Islet of Langerhans (tissue), 1 donor: ENCODE results near the gene DOHH.

Experiments used
- FAIRE-seq: peaks from one replicate; lab custom pipeline; 2011; peaks lifted over from hg19 to GRCh38; lab: Jason Lieb, UNC

DOHH gene

DNA sequence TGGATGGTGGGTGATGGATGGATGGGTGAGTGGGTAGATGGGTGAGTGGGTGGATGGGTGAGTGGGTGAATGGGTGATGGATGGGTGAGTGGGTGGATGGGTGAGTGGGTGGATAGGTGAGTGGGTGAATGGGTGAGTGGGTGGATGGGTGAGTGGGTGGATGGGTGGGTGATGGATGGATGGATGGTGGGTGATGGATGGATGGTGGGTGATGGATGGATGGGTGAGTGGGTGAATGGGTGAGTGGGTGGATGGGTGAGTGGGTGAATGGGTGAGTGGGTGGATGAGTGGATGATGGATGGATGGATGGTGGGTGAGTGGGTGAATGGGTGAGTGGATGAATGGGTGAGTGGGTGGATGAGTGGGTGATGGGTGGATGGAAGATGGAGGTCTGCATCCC lies 23.0 kb downstream of the DOHH start:
- no peak for FAIRE-seq

DNA sequence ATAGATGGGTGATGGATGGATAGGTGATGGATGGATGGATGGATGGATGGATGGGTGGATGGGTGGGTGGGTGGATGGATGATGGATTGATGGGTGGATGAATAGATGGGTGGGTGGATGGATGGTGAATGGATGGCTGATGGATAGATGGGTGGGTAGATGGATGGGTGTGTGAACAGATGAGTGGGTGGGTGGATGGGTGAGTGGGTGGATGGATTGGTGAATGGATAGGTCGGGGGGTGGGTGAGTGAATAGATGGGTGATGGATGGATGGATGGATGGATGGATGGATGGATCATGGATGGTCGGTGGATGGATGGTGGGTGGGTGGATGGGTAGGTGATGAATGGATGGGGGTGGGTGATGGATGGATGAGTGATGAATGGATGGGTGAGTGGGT lies 23.6 kb downstream of the DOHH start:
- no peak for FAIRE-seq

DNA sequence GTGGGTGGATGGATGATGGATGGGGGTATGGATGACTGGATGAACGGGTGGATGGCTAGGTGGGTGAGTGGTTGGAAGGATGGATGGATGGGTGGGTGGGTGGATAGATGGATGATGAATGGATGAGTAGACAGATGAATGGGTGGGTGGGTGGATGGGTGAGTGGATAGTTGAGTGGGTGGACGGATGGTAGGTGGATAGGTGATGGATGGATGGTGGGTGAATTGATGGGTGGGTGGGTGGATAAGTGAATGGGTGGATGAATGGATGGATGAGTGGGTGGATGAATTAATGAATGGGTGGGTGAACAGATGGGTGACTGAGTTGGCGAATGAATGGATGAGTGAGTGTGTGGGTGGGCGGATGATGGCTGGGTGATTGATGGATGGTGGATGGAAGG lies 25.0 kb downstream of the DOHH start:
- no peak for FAIRE-seq

DNA sequence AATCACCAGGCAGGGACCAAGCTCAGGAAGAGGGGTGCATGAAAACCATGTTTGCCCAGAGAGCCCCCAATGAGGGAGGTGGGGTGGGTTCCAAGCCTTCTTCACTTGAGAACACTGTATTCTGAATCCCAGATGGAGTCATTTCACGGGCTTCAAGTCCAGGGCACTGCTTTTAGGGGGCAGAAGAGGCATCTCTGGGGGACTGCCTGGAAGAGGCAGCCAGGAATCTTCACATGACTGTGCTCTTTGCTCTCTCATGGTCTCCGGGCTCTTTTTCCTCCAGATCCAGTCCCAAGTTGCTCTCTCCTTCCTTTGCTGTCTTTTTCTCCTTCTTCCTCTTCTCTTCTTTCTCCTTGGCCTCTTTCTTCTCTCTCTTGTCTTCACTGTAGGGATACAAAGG lies 25.9 kb downstream of the DOHH start:
- no peak for FAIRE-seq

DNA sequence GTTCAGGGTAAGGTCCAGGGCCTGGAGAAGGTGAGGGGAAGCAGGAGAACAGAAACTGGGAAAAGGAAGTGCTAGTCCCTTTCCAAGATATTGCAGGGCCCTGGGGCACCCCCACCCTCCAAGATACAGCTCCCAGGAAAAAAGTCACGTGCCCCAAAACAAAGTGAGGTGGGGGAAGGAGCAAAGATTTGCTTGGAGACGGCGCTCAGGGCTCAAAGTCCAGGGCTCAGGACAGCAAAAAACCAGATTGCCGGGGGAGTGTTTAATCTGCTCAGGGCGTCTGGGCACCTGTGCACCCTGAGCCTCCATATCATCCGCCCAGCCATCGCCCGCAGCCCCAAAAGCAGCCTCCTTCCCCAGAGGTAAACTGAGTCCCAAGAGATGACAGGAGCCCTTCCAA lies 26.5 kb downstream of the DOHH start:
- FAIRE-seq, result no peak

DNA sequence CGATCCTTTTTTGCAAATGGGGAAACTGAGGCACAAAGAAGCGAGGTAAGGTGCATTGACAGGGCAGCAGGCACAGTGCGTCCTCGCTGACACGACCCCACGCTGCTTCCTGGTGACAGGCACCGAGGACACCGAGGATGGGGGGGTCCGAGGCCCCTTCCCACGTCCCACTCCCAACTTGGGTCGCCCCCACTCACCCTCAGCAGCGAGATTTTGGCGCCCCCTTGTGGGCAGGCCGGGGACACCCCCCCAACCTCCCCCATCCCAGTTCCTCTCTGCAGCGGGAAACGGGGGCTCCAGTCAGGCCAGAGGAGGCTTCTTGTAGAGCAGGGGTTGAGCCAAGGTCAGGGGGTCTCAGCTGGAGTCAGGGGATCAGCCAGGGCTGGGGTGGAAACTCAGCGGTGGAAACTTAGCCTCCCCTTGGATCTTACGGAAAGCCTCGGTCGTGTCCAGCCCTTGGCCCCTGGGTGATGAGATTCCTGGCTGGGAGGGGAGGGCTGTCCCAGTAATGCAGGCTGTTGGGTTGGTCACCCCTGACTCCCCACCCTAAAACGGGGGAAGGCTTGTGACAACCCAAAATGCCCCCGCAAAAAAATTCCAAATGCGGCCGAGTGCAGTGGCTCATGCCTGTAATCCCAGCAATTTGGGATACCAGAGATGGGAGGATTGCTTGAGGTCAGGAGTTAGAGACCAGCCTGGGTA lies 28.4 kb downstream of the DOHH start:
- FAIRE-seq, result no peak

DNA sequence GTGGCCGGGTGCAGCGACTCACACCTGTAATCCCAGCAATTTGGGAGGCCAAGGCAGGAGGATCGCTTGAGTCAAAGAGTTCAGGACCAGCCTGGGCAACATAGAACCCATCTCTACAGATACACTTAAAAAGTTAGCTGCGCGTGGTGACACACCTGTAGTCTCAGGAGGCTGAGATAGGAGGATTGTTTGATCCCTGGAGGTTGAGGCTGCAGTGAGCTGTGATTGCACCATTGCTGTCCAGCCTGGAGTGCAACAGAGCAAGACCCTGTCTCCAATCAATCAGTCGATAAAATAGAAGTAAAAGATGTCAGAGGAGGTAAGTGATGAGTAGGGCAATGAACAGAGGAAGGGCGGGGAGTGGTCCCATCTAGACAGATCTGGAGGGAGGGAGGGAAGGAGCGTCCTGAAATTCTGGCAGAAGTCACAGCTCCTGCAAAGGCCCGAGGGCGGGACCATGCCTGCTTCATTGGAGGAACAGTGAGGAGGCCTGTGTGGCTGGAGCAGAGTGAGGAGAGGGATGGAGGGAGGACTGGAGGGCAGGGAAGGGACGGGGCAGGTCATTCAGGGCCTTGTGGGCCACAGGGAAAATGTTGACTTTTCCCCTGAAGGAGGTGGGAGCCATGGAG lies 29.9 kb downstream of the DOHH start:
- FAIRE-seq, result no peak

DNA sequence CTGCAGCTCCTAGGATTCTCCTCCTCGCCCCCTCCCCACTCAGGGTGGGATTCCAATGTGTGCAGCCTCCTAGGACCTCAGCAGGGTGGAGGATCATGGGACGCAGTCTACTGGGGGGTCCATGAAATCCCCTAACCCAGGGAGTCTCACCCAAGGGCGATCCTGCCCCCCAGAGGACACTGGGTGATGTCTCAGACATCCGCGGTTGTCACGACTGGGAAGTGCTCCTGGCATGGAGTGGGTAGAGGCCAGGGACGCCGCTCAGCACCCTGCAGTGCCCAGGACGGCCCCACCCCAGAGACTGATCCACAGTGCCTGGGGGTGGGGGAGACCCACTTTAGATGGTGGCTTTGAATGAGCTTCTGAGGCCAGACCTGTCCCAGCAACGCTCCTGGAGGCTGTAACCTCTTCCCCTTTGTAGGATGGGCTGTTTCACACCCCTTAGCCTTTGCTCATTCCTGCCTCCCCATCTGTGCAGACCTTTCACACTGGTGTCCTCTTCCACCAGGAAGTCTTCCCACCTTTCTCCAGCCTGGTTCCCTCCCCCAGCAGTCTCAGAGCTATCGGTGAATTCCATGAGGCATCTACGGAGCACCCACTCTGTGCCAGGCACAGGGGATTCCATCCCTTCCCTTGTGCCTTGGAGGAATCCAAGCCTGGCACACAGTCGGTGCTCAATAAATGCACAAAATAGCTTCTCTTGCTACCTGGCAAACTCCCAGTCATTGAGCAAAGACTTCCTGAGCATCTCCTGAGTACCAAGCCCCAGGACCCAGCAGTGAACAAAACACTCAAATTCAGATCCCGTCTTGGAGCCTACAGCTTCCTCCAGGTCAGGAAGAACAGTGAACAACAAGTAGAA lies 30.6 kb downstream of the DOHH start:
- no peak for FAIRE-seq

DNA sequence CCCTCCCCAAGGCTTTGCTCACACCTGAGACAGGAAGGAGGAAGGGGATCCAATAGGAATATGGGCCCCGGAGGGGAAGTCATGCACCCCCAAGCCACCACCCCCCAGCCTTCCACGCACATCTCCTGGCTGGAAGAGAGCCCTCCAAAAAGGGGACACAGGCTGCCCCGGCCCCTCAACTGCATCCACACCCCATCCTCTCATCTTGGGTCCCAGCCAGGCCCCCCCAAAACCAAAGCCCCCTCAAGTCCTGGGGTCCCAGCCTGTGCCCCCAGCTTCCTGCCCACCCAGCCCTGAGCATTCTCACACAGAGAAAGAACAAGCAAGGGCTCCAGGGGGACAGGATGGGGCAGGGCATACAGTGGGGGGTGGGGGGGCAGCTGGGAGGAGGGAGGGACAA lies 32.3 kb downstream of the DOHH start:
- FAIRE-seq, result no peak

DNA sequence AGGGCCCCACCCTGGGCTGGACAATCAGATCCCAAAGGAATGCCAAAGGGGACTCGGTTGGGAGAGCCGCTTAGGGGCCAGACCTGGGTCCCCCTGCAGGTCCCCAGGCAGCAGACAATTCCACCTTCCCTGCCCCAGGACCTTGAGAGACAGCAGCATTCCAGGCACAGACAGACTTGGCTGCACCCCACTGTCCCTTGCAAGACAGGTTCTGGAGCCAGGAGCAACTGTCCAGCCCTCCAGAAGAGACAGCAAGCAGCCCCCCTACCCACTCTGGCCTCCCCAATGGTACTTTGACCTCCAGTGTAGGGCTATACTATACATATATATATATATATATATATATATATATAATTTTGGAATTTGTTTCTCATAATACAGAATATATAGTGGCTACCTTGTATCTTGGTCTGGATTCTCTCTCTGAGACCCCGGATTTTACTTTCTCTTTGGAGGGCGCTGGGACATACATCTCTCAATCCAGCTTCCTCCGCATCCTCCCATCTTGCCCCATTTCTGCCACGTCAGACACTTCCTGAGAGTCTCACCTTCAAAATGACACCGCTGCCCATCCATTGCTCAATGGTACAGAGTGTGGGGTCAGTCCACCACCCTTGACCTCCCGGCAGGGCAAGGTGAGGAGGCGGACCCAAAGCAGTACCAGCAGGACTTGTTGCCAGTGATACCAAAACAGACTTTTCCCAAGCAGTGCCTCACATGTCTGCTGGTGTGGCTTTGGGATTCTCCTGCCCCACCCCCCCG lies 32.9 kb downstream of the DOHH start:
- FAIRE-seq, result no peak

DNA sequence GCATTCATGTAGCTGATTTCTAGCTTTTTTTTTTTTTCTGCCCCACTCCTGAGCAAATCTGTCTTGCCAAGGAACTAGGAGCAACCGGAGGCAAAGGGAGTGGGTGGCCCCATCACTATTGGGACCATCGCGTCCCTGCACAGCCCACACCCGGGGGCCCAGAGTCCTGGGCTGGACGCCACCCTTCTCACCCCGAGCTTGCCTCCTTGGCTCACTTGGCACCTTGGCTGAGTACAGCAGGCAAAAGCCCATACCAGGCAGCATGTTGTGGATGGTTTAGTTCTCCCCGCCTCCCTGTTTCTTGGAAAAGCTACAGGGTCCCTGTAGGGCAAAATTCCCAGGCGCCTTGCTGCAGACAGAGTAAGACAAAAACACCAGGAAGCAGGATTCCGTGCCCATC lies 33.8 kb downstream of the DOHH start:
- FAIRE-seq, result no peak

DNA sequence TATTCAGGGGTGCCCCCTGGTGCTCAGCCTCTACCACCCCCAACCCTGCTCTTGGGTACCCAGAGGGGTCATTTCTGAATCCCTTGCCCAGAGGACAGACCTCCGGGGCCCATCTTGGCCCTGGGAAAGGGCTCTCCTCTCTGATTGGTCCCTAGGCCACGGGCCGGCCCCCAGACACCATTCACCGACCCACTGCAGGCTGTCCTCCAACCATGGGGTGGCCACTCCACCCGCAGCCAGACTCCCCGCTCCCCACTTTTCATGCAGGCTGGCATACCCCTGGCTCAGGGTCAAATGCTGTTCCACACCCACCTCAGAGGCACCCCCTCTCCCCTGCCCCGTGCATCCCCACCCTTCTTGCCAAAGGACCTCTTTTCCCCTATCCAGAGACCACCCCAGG lies 34.9 kb downstream of the DOHH start:
- no peak for FAIRE-seq

DNA sequence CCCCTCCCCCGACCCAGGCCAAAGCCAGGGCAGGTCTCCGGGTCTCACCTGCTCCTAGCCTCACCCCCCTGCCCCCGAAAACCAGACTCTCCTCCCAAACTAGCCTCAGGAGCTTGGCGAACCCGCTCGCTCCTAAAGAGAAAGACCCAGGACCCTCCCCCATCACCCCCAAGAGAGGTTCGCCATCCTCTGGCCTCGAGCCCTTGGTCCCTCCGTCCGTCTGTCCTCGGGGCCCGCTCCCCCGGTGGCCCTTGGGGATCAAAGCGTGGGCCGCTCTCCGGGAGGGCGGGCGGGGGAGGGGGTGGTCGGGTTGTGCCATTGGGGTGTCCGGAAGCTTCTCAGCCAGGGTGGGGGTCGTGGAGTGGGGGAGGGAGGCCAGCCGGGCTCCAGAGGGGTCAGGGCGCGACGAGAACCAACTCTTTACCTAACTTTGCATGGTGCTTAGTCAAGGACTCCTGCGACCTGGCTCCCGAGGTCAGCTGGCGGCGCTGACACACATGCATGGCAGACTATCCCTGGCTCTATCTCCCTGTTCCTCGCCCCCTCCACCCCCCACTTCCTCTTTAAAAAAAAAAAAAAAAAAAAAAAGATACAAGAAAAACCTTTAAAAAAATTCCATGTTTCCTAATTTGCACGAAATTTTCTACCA lies 35.8 kb downstream of the DOHH start:
- no peak for FAIRE-seq

DNA sequence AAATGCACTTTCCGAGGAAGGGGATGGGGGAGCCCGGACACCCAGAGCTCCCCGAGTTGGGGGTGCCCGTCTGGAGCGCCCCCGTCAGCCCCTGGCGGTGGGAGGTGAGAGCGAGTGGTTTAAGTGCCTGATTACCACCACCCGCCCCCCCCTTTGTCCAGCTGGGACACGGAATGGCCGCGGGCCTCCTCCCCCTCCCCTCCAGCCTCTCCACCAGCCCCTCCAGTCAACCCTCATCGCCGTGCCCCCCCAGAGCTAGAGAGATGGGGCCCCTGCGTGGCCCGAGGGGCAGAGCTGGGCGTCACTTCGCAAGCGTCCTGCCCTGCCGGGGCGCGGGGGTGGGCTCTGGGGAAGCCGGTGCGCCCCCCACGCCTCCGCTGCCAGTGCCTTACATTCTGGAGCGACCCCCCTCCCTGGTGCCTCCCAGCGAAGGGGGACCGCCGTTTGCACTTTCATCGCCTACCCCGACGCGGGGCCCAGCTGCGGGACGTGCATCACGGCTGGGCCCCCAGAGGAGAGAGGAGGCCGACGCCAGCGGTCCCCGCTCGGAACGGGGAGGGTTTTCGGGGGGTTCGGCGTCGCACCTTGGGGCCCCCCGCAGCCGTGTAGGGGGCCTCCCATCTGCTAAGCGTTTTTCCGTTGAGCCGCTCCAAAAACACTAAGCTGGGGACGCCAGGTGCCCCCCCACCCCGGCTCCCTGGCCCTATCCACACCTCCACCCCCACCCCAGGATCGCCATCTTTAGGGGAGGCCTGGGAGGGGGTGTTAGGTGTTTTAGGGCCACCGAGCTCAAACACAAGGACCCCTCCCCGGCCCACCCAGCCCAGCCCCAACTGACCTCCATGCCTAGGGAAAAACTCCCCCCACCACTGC lies 36.5 kb downstream of the DOHH start:
- FAIRE-seq, result no peak

DNA sequence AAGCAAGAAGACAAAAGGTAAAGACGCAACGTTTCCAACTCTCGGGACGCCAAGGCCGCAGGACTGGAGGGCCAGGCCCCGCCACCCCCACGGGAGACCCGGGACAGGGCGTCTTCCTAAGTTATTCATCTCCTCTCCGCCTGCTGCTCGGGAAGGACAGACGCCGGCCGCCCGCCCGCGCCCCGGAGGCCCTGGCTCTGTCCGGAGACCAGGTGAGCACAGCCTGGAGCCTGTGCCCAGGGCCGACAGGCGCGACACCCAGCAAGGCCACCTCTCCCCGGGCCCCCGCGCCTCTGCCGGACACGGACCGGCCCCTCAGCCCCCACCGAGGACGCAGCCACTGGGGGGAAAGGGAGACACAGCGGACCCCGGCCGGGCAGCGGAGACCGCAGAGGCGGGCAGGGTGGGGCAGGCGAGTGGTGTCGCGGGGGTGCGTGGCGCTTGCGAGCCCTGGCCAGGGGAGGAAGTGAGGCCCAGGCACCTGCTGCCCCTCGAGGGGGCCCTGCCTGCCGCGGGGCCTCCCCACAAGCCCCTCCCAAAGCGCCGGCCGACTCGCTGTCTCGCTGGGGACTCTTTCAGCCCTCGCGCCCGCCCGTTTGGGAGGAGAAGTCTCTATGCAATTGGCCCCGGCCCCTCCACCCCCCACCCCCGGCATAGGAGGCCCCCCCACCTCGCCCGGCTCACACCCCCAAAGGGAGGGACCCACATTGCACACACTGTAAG lies 37.3 kb downstream of the DOHH start:
- no peak for FAIRE-seq

DNA sequence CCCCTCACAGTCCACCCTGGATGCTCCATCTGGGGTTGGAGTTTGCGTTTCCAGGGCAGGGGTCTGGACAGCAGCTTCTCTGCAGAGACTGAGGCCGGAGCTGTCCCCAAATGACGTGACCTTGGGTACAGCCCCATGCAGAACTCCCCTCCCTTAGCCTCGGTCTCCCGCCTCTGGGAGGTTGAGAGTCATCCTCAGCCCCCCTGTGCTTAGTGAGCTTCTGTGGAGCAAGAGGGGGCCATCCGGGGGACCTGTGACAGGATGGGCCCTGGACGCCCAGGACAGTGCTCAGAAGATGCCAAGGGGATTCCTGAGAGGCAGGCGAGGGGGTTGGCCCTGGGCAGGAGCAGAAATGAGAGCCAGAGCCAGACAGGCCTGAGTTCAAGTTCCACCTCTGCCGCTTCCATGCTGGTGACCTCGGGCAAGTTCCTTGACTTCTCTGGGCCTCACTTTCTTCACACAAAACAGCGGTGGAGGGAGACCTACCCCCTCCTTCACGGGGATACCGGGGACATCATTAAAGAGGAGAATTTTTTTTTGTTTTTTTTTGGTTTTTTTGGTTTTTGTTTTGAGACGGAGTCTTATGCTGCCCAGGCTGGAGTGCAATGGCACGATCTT lies 40.4 kb downstream of the DOHH start:
- no peak for FAIRE-seq

DNA sequence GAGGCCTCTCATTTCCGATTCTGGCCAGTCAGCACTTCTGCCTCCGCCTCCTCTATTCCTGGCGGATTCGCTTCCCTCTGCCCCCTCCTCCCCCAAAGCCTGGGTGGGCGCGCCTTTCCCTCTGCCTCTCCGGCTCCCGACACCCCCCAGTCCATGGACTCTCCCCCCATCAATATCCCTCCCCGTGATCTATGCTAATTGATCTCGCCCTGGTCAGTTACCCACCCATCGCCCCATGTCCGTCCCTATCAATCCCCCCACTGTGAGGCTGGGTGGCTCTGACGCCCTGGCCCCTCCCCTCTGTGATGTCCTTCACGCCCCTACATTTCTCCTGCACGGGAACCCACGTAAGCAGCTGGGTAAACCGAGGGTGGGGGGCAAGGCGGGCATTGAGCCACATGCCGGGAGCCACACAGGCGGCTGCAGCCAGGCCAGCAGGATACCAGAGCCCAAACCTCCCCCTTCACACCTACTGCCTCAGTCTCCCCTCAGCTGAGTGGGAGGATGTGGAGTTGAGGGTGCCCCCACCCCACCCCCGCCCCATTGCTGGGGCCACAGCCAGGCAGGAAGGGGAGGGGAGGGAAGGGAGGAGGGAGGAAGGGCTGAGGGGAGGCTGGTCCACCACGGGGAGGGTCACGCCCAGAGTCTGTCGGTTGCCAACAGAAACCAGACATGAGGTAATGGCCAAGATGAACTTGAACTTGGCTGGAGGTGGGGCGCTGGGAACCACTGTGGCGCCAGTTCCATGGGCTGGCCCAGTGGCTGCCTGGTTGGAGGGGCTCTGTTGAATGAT lies 41.2 kb downstream of the DOHH start:
- FAIRE-seq, result no peak

DNA sequence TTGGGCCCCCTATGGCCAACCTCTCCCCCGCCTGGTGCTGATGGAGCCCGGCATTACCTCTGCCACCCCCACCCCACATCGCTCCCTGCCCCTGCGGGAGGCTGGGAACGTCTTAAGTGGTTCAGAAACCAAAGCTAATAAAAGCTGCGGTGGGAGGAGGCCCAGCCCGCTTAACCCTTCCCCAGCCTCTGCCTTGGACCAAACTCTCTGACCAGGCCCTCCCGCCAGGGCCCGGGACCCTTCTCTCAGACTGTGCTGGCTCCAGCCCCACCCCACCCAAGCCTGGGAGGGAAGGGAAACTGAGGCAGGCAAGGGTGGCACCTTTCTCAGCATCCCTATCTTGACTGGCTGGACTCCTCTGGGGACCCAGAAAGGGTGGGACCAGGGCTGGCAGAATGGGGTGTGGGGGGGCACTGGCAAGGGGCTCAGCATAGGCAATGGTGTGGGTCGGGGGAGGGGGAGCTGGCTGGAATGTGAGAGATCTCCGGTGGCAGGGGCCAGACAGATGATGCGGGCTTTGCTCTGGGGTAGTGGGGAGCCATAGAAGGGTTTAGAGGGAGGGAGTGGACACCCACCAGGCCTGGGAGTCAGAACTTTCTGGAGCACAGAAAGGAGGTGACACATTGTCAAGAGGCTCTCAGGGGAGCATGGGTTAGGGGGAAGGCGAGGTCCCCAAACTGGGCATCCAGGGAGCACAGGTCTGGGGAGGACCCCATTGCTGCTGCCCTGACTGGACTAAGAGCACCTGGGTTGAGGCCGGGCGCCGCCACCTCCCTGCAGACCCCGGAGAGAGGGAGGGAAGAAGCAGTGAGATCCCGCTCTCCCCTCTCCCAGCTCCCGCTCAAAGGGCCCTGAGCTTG lies 42.0 kb downstream of the DOHH start:
- FAIRE-seq, result no peak
